DND-41 (cell line): ENCODE measurements around the gene RDH14.

Source experiments
- ATAC-seq: fragments of 200-7000 bp; cut with Tn5 transposase; 3 replicates; pipeline ENCODE4 v1.9.1; 2021; ENCODE audit warnings: low read depth; ENCODE audit not compliant: insufficient read depth
- DNase-seq: peaks from one replicate; pipeline ENCODE4 v3.0.0-alpha.2; 2020
- H2AFZ ChIP-seq: 2 replicates; pipeline ENCODE4 v1.6.0; 2012; ENCODE audit warnings: low read depth, low read length
- H3K27ac ChIP-seq: 2 replicates; pipeline ENCODE4 v1.5.1; 2012; ENCODE audit warnings: low read length, inconsistent platforms
- H3K27me3 ChIP-seq: fragments of 200-600 bp; sonication (generic); 2 replicates; pipeline ENCODE4 v1.6.0; 2012; ENCODE audit warnings: low read length, mild to moderate bottlenecking, inconsistent platforms; ENCODE audit not compliant: insufficient read depth, poor library complexity
- H3K36me3 ChIP-seq: 2 replicates; pipeline ENCODE4 v1.5.1; 2012; ENCODE audit warnings: low read length, inconsistent platforms; ENCODE audit not compliant: insufficient read depth
- H3K4me1 ChIP-seq: 2 replicates; pipeline ENCODE4 v1.5.1; 2012; ENCODE audit warnings: mild to moderate bottlenecking, low read length; ENCODE audit not compliant: insufficient read depth
- H3K4me2 ChIP-seq: 2 replicates; pipeline ENCODE4 v1.6.0; 2012; ENCODE audit warnings: mild to moderate bottlenecking, moderate library complexity, low read length, inconsistent platforms; ENCODE audit not compliant: insufficient read depth
- H3K4me3 ChIP-seq, 2 experiments: fragments of 200-600 bp in 1 of 2; shearing (Covaris generic) in 1 of 2; 2 replicates each; pipeline ENCODE4 v1.5.1; 2012 to 2016; ENCODE audit warnings: inconsistent platforms in 2 of 2, low read length in 2 of 2, mild to moderate bottlenecking in 2 of 2, low read depth in 1 of 2, moderate library complexity in 1 of 2
- H3K79me2 ChIP-seq: 2 replicates; pipeline ENCODE4 v1.6.0; 2012; ENCODE audit warnings: low read length, inconsistent platforms; ENCODE audit not compliant: insufficient read depth
- H3K9ac ChIP-seq: 2 replicates; pipeline ENCODE4 v1.6.0; 2012; ENCODE audit warnings: low read depth, mild to moderate bottlenecking, inconsistent platforms, low read length, moderate library complexity
- H3K9me3 ChIP-seq: 2 replicates; pipeline ENCODE4 v1.5.1; 2012; ENCODE audit warnings: low read length, moderate library complexity, mild to moderate bottlenecking, inconsistent platforms; ENCODE audit not compliant: insufficient read depth, severe bottlenecking
- H4K20me1 ChIP-seq: 2 replicates; pipeline ENCODE4 v1.6.0; 2012; ENCODE audit warnings: low read length; ENCODE audit not compliant: insufficient read depth
- EZH2 ChIP-seq: IDR thresholded peaks from 3 replicates; pipeline ENCODE4 v1.6.1; 2012; ENCODE audit warnings: borderline replicate concordance, low read depth, mild to moderate bottlenecking, moderate library complexity, low read length, inconsistent platforms; ENCODE audit not compliant: severe bottlenecking
- TF ChIP-seq, protein P1 (sequence below): IDR thresholded peaks from 2 replicates; pipeline ENCODE4 v1.5.1; 2012; ENCODE audit warnings: borderline replicate concordance, low read length, moderate library complexity, mild to moderate bottlenecking; ENCODE audit not compliant: poor library complexity, severe bottlenecking; ENCODE audit errors: extremely low read depth

The RDH14 gene

DNA sequence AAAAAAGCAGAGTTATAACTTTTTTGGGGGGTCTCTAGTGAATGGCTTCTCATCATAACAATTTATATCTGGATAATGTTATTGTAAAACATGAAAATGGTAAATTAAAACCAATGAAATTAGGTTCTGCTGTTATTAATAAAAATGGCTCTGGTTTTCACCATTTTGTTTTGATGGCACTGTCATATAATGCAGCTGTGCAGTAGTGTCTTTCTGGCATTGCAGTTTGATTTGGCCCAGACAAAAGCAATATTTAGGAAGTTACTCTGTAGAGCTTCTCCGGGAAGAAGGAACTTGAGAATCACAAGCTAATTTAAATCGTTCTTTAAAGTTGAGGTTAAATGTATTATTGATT, 44.1 kb upstream of the RDH14 start:
- ATAC-seq, result no peak

DNA sequence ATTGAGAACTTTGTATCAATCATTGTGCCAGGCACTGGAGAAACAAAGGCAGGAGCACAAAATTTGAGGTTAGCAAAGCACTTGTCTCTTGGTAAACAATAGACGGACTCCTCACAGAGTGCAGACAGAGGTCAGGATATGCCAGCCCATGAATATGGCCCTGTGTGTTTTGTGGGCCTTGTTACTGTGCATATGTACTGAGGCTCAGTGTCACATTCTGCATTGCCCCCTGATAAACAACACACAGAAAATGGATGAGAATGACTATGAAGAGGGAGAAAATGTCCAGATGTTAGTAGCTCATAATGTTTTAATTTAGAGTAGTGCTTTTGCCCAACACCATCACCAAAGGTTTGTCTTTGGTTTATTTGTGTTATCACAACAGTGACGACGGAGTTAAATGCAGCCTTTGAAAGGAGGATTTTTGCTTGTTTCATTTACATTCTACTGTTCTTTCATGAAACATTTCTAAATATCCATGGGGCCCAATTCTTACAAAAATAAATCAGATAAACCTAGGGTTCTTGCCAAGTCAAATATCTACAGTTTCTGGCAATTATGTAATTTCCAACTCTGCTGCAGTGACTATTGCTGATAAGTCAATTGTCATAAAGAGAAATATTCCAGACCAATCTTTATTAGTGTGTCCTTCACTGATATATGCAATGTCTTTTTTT, 43.5 kb upstream of the RDH14 start:
- Histone ChIP-seq H3K27ac (no peak overlapping the region), H3K4me3 (no peak overlapping the region), H3K27me3 (no peaks in the 10 kb centered on the region), H3K36me3 (no peaks in the 10 kb centered on the region), H3K4me2 (no peak overlapping the region), H3K9me3 (no peaks in the 10 kb centered on the region), H4K20me1 (no peaks in the 10 kb centered on the region), H3K79me2 (no peaks in the 10 kb centered on the region), H3K9ac (no peak overlapping the region), H3K4me1 (no peaks in the 10 kb centered on the region), H2AFZ (no peak overlapping the region)
- no peak for TF ChIP-seq EZH2
- TF ChIP-seq, protein P1, sequence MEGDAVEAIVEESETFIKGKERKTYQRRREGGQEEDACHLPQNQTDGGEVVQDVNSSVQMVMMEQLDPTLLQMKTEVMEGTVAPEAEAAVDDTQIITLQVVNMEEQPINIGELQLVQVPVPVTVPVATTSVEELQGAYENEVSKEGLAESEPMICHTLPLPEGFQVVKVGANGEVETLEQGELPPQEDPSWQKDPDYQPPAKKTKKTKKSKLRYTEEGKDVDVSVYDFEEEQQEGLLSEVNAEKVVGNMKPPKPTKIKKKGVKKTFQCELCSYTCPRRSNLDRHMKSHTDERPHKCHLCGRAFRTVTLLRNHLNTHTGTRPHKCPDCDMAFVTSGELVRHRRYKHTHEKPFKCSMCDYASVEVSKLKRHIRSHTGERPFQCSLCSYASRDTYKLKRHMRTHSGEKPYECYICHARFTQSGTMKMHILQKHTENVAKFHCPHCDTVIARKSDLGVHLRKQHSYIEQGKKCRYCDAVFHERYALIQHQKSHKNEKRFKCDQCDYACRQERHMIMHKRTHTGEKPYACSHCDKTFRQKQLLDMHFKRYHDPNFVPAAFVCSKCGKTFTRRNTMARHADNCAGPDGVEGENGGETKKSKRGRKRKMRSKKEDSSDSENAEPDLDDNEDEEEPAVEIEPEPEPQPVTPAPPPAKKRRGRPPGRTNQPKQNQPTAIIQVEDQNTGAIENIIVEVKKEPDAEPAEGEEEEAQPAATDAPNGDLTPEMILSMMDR, result no peak
- ATAC-seq (no peak), DNase-seq (no peak)

More for the DNA sequence above, 44.1 kb upstream of the RDH14 start:
- no peaks in the 10 kb centered on the region for H3K79me2 ChIP-seq
- H3K36me3 ChIP-seq, result no peaks in the 10 kb centered on the region
- H3K27ac ChIP-seq, result no peak overlapping the region
- H3K9ac ChIP-seq, result no peak overlapping the region
- H4K20me1 ChIP-seq, result no peaks in the 10 kb centered on the region
- no peak overlapping the region for H3K4me3 ChIP-seq
- H3K9me3 ChIP-seq, result no peaks in the 10 kb centered on the region
- no peak overlapping the region for H2AFZ ChIP-seq
- DNase-seq, result no peak
- no peak for TF ChIP-seq EZH2
- TF ChIP-seq, protein P1, result no peak
- H3K4me1 ChIP-seq, result no peaks in the 10 kb centered on the region
- H3K4me2 ChIP-seq, result no peak overlapping the region
- no peaks in the 10 kb centered on the region for H3K27me3 ChIP-seq

DNA sequence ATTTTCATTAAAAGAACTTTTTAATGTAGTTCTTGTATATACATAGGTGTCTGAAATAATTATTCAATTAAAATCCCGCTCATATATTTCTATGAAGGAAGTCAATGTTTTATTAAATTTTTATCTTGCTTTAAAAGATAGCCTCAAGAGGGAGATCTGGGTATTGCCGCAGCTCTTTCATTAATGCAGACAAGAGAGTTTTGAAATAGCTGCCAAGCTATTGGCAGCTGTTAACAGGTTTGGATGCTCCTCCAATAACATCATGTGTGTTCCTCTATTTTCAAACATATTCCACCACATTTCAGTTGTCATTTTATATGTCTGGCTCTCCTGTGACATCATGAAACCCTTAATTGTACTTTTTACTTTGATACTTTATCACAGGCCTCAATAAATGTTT, 41.8 kb upstream of the RDH14 start:
- H3K36me3 ChIP-seq, result no peaks in the 10 kb centered on the region
- no peaks in the 10 kb centered on the region for H3K79me2 ChIP-seq
- ATAC-seq, result no peak
- TF ChIP-seq EZH2, result no peak
- TF ChIP-seq, protein P1, result no peak
- no peak overlapping the region for H3K4me2 ChIP-seq
- no peak overlapping the region for H2AFZ ChIP-seq
- H3K9ac ChIP-seq, result no peak overlapping the region
- no peak overlapping the region for H3K4me3 ChIP-seq
- H3K4me1 ChIP-seq, result no peaks in the 10 kb centered on the region
- H3K27me3 ChIP-seq, result no peaks in the 10 kb centered on the region
- H3K27ac ChIP-seq, result no peak overlapping the region
- H4K20me1 ChIP-seq, result no peaks in the 10 kb centered on the region
- no peak for DNase-seq
- no peaks in the 10 kb centered on the region for H3K9me3 ChIP-seq
